ENCODE measurements around the gene PDE1C.

PDE1C gene

GRCh38 chr7:31899356-31899927 is 170.8 kb downstream of the PDE1C start:
- DNase-seq (ENCODE audit: extremely low read depth in 1 of 2, low read depth in 1 of 2): no peak

- DNase-seq (ENCODE audit: extremely low read depth in 1 of 2, low read depth in 1 of 2): no peak
Observed at GRCh38 chr7:31896925-31897324, 173.3 kb downstream of the PDE1C start.

GRCh38 chr7:31894308-31894707 is 175.9 kb downstream of the PDE1C start:
- no peak for DNase-seq (ENCODE audit: extremely low read depth in 1 of 2, low read depth in 1 of 2)

- DNase-seq (ENCODE audit: extremely low read depth in 1 of 2, low read depth in 1 of 2): no peak
Observed at GRCh38 chr7:31893365-31893764, 176.8 kb downstream of the PDE1C start.

GRCh38 chr7:31892099-31892829 is 177.9 kb downstream of the PDE1C start:
- DNase-seq (ENCODE audit: extremely low read depth in 1 of 2, low read depth in 1 of 2): no peak

GRCh38 chr7:31890766-31891165 is 179.4 kb downstream of the PDE1C start:
- no peak for DNase-seq (ENCODE audit: extremely low read depth in 1 of 2, low read depth in 1 of 2)

GRCh38 chr7:31890198-31890597 is 180.0 kb downstream of the PDE1C start:
- DNase-seq (ENCODE audit: extremely low read depth in 1 of 2, low read depth in 1 of 2): no peak

- no peak for DNase-seq (ENCODE audit: extremely low read depth in 1 of 2, low read depth in 1 of 2)
Observed at GRCh38 chr7:31887006-31887405, 183.2 kb downstream of the PDE1C start.

GRCh38 chr7:31885171-31885570 is 185.0 kb downstream of the PDE1C start:
- DNase-seq (ENCODE audit: extremely low read depth in 1 of 2, low read depth in 1 of 2): no peak

- DNase-seq (ENCODE audit: extremely low read depth in 1 of 2, low read depth in 1 of 2): no peak
Observed at GRCh38 chr7:31883761-31884164, 186.4 kb downstream of the PDE1C start.

- DNase-seq (ENCODE audit: extremely low read depth in 1 of 2, low read depth in 1 of 2): no peak
Observed at GRCh38 chr7:31882187-31882586, 188.0 kb downstream of the PDE1C start.

GRCh38 chr7:31878875-31879274 is 191.3 kb downstream of the PDE1C start:
- DNase-seq (ENCODE audit: extremely low read depth in 1 of 2, low read depth in 1 of 2): no peak

- no peak for DNase-seq (ENCODE audit: extremely low read depth in 1 of 2, low read depth in 1 of 2)
Observed at GRCh38 chr7:31875424-31875823, 194.8 kb downstream of the PDE1C start.

- no peak for DNase-seq (ENCODE audit: extremely low read depth in 1 of 2, low read depth in 1 of 2)
Observed at GRCh38 chr7:31874631-31875386, 195.4 kb downstream of the PDE1C start.

- no peak for DNase-seq (ENCODE audit: extremely low read depth in 1 of 2, low read depth in 1 of 2)
Observed at GRCh38 chr7:31873816-31874597, 196.2 kb downstream of the PDE1C start.

GRCh38 chr7:31872545-31873370 is 197.4 kb downstream of the PDE1C start:
- no peak for DNase-seq (ENCODE audit: extremely low read depth in 1 of 2, low read depth in 1 of 2)

GRCh38 chr7:31864646-31865045 is 205.6 kb downstream of the PDE1C start:
- DNase-seq (ENCODE audit: extremely low read depth in 1 of 2, low read depth in 1 of 2): no peak

GRCh38 chr7:31860925-31861324 is 209.3 kb downstream of the PDE1C start:
- DNase-seq (ENCODE audit: extremely low read depth in 1 of 2, low read depth in 1 of 2): no peak

- no peak for DNase-seq (ENCODE audit: extremely low read depth in 1 of 2, low read depth in 1 of 2)
Observed at GRCh38 chr7:31858055-31858454, 212.2 kb downstream of the PDE1C start.

- DNase-seq (ENCODE audit: extremely low read depth in 1 of 2, low read depth in 1 of 2): no peak
Observed at GRCh38 chr7:31857172-31857571, 213.0 kb downstream of the PDE1C start.

Data from activated CD8-positive, alpha-beta memory T cell treated with anti-CD3 and anti-CD28 coated beads for 1 hour (primary cell).